WTC11 (cell line): ENCODE data around the gene STKLD1. TPM values are rescaled to one million over a fixed set of nuclear protein-coding genes. Genes with fewer than 3 reads are reported as not detected.

ENCODE experiments used
- ATAC-seq: fragments of 200-7000 bp; cut with Tn5 transposase; 2 replicates; pipeline ENCODE4 v1.10.0; 2021; ENCODE audit warnings: mild to moderate bottlenecking, moderate library complexity
- CTCF ChIA-PET: fragments of 300-600 bp; sonication (Branson Sonifier 250); formaldehyde crosslinking; loops from one replicate; lab custom pipeline; 2021; ENCODE audit warnings: antibody characterized with exemption; lab: Charles Lee
- POLR2A ChIA-PET: fragments of 350-600 bp; sonication (Branson Sonifier 250); formaldehyde crosslinking; loops from one replicate; lab custom pipeline; 2021; ENCODE audit warnings: antibody characterized with exemption; lab: Charles Lee
- DNase-seq: peaks from one replicate; pipeline ENCODE4 v3.0.0; 2021; ENCODE audit warnings: low spot score
- H3K27ac Mint-ChIP-seq: 2 replicates; pipeline ENCODE4 v1.8.0; 2021; ENCODE audit warnings: mixed read lengths
- H3K27me3 Mint-ChIP-seq: 2 replicates; pipeline ENCODE4 v1.8.0; 2021; ENCODE audit warnings: low read depth, mild to moderate bottlenecking, moderate library complexity, mixed read lengths
- H3K36me3 Mint-ChIP-seq: 2 replicates; pipeline ENCODE4 v1.8.0; 2021; ENCODE audit warnings: mixed read lengths
- H3K4me1 Mint-ChIP-seq: 2 replicates; pipeline ENCODE4 v1.8.0; 2022; ENCODE audit warnings: mixed read lengths
- H3K4me3 Mint-ChIP-seq: 2 replicates; pipeline ENCODE4 v1.8.0; 2021; ENCODE audit warnings: mild to moderate bottlenecking, moderate library complexity, mixed read lengths
- H3K9me3 Mint-ChIP-seq: 2 replicates; pipeline ENCODE4 v1.8.0; 2021; ENCODE audit warnings: mixed read lengths
- AFF4 ChIP-seq: sonication (generic); formaldehyde crosslinking; IDR thresholded peaks from 2 replicates; pipeline ENCODE4 v1.8.1; 2023; ENCODE audit warnings: mild to moderate bottlenecking, missing genetic modification reagents, borderline replicate concordance
- AR ChIP-seq: fragments of 250-450 bp; sonication (Bioruptor Pico); IDR thresholded peaks from 2 replicates; pipeline ENCODE4 v1.9.0; 2021; ENCODE audit warnings: mild to moderate bottlenecking
- CBFB ChIP-seq: sonication (generic); formaldehyde crosslinking; IDR thresholded peaks from 2 replicates; pipeline ENCODE4 v1.8.1; 2022; ENCODE audit warnings: mild to moderate bottlenecking, low read depth, missing genetic modification reagents
- CREB1 ChIP-seq: sonication (generic); formaldehyde crosslinking; IDR thresholded peaks from 2 replicates; pipeline ENCODE4 v1.8.0; 2023; ENCODE audit warnings: mild to moderate bottlenecking, missing genetic modification reagents
- E2F5 ChIP-seq: sonication (generic); formaldehyde crosslinking; IDR thresholded peaks from 2 replicates; pipeline ENCODE4 v1.8.1; 2022; ENCODE audit warnings: mild to moderate bottlenecking, moderate library complexity, missing genetic modification reagents
- ESRRA ChIP-seq: sonication (generic); formaldehyde crosslinking; IDR thresholded peaks from 2 replicates; pipeline ENCODE4 v1.8.1; 2022; ENCODE audit warnings: mild to moderate bottlenecking, missing genetic modification reagents, borderline replicate concordance
- GABPB1 ChIP-seq: sonication (generic); formaldehyde crosslinking; IDR thresholded peaks from 2 replicates; pipeline ENCODE4 v1.8.1; 2023; ENCODE audit warnings: mild to moderate bottlenecking, missing genetic modification reagents
- GTF2I ChIP-seq: fragments of 250-450 bp; sonication (Bioruptor Pico); conservative IDR thresholded peaks from 2 replicates; pipeline ENCODE4 v1.4.0; 2021; ENCODE audit warnings: mild to moderate bottlenecking
- IRF1 ChIP-seq: sonication (generic); formaldehyde crosslinking; IDR thresholded peaks from 2 replicates; pipeline ENCODE4 v1.8.0; 2023; ENCODE audit warnings: missing genetic modification reagents
- JAZF1 ChIP-seq: fragments of 250-450 bp; sonication (Bioruptor Pico); IDR thresholded peaks from 2 replicates; pipeline ENCODE4 v1.9.0; 2021; ENCODE audit warnings: moderate library complexity, mild to moderate bottlenecking, inconsistent platforms
- MAX ChIP-seq: sonication (generic); formaldehyde crosslinking; IDR thresholded peaks from 2 replicates; pipeline ENCODE4 v1.8.0; 2022; ENCODE audit warnings: mild to moderate bottlenecking, missing genetic modification reagents
- MYBL2 ChIP-seq: sonication (generic); formaldehyde crosslinking; IDR thresholded peaks from 2 replicates; pipeline ENCODE4 v1.8.1; 2023; ENCODE audit warnings: mild to moderate bottlenecking, moderate library complexity, missing genetic modification reagents
- NFATC4 ChIP-seq: fragments of 250-450 bp; sonication (Bioruptor Pico); IDR thresholded peaks from 2 replicates; pipeline ENCODE4 v1.9.0; 2021; ENCODE audit warnings: mild to moderate bottlenecking
- NR3C1 ChIP-seq: sonication (generic); formaldehyde crosslinking; conservative IDR thresholded peaks from 2 replicates; pipeline ENCODE4 v1.8.1; 2023; ENCODE audit warnings: low read depth, mild to moderate bottlenecking, missing genetic modification reagents
- PRRX2 ChIP-seq: fragments of 250-450 bp; sonication (Bioruptor Pico); IDR thresholded peaks from 2 replicates; pipeline ENCODE4 v1.8.0; 2021; ENCODE audit warnings: mild to moderate bottlenecking
- SMAD3 ChIP-seq: sonication (generic); formaldehyde crosslinking; IDR thresholded peaks from 2 replicates; pipeline ENCODE4 v1.8.0; 2022; ENCODE audit warnings: missing genetic modification reagents, mild to moderate bottlenecking, borderline replicate concordance
- SMAD4 ChIP-seq: sonication (generic); formaldehyde crosslinking; IDR thresholded peaks from 2 replicates; pipeline ENCODE4 v1.8.0; 2022; ENCODE audit warnings: mild to moderate bottlenecking, missing genetic modification reagents
- SOX15 ChIP-seq: fragments of 250-450 bp; sonication (Bioruptor Pico); IDR thresholded peaks from 2 replicates; pipeline ENCODE4 v1.9.0; 2021; ENCODE audit warnings: mild to moderate bottlenecking
- TEAD1 ChIP-seq: sonication (generic); formaldehyde crosslinking; IDR thresholded peaks from 2 replicates; pipeline ENCODE4 v1.8.0; 2022; ENCODE audit warnings: mild to moderate bottlenecking, missing genetic modification reagents
- ZNF121 ChIP-seq: sonication (generic); formaldehyde crosslinking; IDR thresholded peaks from 2 replicates; pipeline ENCODE4 v1.8.0; 2023; ENCODE audit warnings: missing genetic modification reagents
- ZNF263 ChIP-seq: sonication (generic); formaldehyde crosslinking; IDR thresholded peaks from 2 replicates; pipeline ENCODE4 v1.8.1; 2022; ENCODE audit warnings: low read depth, mild to moderate bottlenecking, moderate library complexity, missing genetic modification reagents
- ZNF317 ChIP-seq: sonication (generic); formaldehyde crosslinking; IDR thresholded peaks from 2 replicates; pipeline ENCODE4 v1.8.1; 2023; ENCODE audit warnings: low read depth, mild to moderate bottlenecking, moderate library complexity, missing genetic modification reagents, borderline replicate concordance
- ZNF512 ChIP-seq: sonication (generic); formaldehyde crosslinking; IDR thresholded peaks from 2 replicates; pipeline ENCODE4 v1.8.1; 2022; ENCODE audit warnings: missing genetic modification reagents, borderline replicate concordance
- total RNA-seq: library from RNA; stranded (reverse); gene quantifications from 3 replicates; pipeline ENCODE4 v1.2.3, GENCODE V29; 2021

Gene STKLD1
- total RNA-seq, 1 experiment from 2014 or later: 0.98 TPM

GRCh38 chr9:133333011-133333410 lies 43.2 kb upstream of the STKLD1 start (continued):
- TF ChIP-seq ZNF512 (CRISPR knock-in tag): no peak
- TF ChIP-seq NFATC4 (CRISPR knock-in tag): no peak
- TF ChIP-seq JAZF1: no peak
- TF ChIP-seq GTF2I (CRISPR knock-in tag): no peak
- TF ChIP-seq NR3C1 (CRISPR knock-in tag): no peak
- TF ChIP-seq, all 79 proteins: peak for 0

GRCh38 chr9:133333566-133333965 lies 42.6 kb upstream of the STKLD1 start:
- peaks cover 24% of the 10 kb centered on the region for H3K4me1 Mint-ChIP-seq
- CTCF ChIA-PET: interaction anchor here (1.0 to 3.7 kb wide), 3 partner anchors 9 to 147 kb away, joined by 3 to 33 read pairs (median 7); no protein-coding TSS in a partner anchor
- DNase-seq: no peak
- peak overlapping the region; percentile 85; the same call in 1 of the 2 replicates for H3K27ac Mint-ChIP-seq
- TF ChIP-seq GABPB1 (CRISPR knock-in tag) (no peak), ESRRA (no peak), SMAD3 (CRISPR knock-in tag) (no peak), CBFB (CRISPR knock-in tag) (no peak), PRRX2 (CRISPR knock-in tag) (no peak)
- TF ChIP-seq, all 79 proteins: peak for 0
- no peak for ATAC-seq
- Mint-ChIP-seq H3K27me3 (no peaks in the 10 kb centered on the region), H3K4me3 (peak overlapping the region; percentile 94; the same call in 1 of the 2 replicates), H3K36me3 (peaks cover 41% of the 10 kb centered on the region), H3K9me3 (peaks cover 6% of the 10 kb centered on the region)
- POLR2A ChIA-PET: interaction anchor here (1.0 kb wide), 1 partner anchor 15 kb away, joined by 3 read pairs; no protein-coding TSS in a partner anchor

GRCh38 chr9:133334161-133334560 lies 42.0 kb upstream of the STKLD1 start:
- CTCF ChIA-PET: interaction anchor here (1.0 to 3.7 kb wide), 5 partner anchors 8 to 286 kb away, joined by 3 to 33 read pairs (median 5); no protein-coding TSS in a partner anchor
- ATAC-seq (peak; percentile 43), DNase-seq (peak; percentile 56)
- Mint-ChIP-seq H3K4me3 (peak overlapping the region; percentile 94), H3K9me3 (peaks cover under 1% of the 10 kb centered on the region; the same call in 1 of the 2 replicates), H3K4me1 (peaks cover 24% of the 10 kb centered on the region), H3K36me3 (peaks cover 47% of the 10 kb centered on the region), H3K27me3 (no peaks in the 10 kb centered on the region), H3K27ac (peak overlapping the region; percentile 90)
- POLR2A ChIA-PET: interaction anchor here (0.7 kb wide), 1 partner anchor 14 kb away, joined by 5 read pairs; the partner anchor contains the start of genes MED22 and RPL7A
- TF ChIP-seq MAX (CRISPR knock-in tag) (no peak), MYBL2 (CRISPR knock-in tag) (no peak), NFATC4 (CRISPR knock-in tag) (no peak), SOX15 (CRISPR knock-in tag) (no peak), CREB1 (CRISPR knock-in tag) (no peak), AR (no peak), ZNF317 (no peak), SMAD4 (no peak), ZNF263 (CRISPR knock-in tag) (no peak), ZNF121 (CRISPR knock-in tag) (no peak), IRF1 (CRISPR knock-in tag) (no peak), TEAD1 (no peak), AFF4 (no peak), E2F5 (CRISPR knock-in tag) (no peak)
